Keratinocyte (primary cell): Measurements from ENCODE around the gene HNF4A.

Source experiments
- CTCF ChIP-seq, 3 experiments: IDR thresholded peaks in 1 of 3; conservative IDR thresholded peaks in 1 of 3; optimal IDR thresholded peaks in 1 of 3; 2 replicates in 2 of 3; 3 replicates in 1 of 3; pipeline versions ENCODE3 to v1.5.1; 2011; ENCODE audit warnings: low read length in 3 of 3, mild to moderate bottlenecking in 3 of 3, moderate library complexity in 2 of 3, control low read depth in 1 of 3, inconsistent platforms in 1 of 3; ENCODE audit not compliant: insufficient read depth in 2 of 3; ENCODE audit errors: extremely low read depth in 1 of 3
- EZH2 ChIP-seq: IDR thresholded peaks from one replicate; pipeline ENCODE4 v1.6.1; 2012; ENCODE audit warnings: inconsistent platforms, mild to moderate bottlenecking, low read length, moderate library complexity

GRCh38 chr20:44364068-44364467 is 8.6 kb downstream of the HNF4A start:
- TF ChIP-seq CTCF (optimal IDR thresholded peaks at IDR 0.05 in 1 of 3, IDR thresholded peaks at IDR 0.05 in 1 of 3, conservative IDR thresholded peaks at IDR 0.05 in 1 of 3; ENCODE audit: extremely low read depth in 1 of 3, insufficient read depth in 2 of 3, low read length in 3 of 3) (no peak), EZH2 (no peak)
